ENCODE results near the gene NPPB.
"Not testable (repeated sequence)": the region's sequence is repeated elsewhere in the genome, so short reads cannot be mapped to it uniquely, and the experiment has no call there.

DNA sequence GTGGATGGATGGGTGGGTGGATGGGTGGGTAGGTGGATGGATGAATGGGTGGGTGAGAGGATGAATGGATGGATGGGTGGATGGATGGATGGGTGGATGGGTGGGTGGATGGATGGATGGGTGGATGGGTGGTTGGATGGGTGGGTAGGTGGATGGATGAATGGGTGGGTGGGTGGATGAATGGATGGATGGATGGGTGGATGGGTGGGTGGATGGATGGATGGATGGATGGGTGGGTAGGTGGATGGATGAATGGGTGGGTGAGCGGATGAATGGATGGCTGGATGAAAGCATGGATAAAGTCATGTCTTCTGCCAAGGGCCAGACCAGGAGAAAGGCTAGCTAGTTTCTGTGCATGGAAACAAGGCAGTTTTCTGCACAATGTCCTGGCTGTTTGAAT is 35.8 kb upstream of the NPPB start:
- TF ChIP-seq, protein P1, sequence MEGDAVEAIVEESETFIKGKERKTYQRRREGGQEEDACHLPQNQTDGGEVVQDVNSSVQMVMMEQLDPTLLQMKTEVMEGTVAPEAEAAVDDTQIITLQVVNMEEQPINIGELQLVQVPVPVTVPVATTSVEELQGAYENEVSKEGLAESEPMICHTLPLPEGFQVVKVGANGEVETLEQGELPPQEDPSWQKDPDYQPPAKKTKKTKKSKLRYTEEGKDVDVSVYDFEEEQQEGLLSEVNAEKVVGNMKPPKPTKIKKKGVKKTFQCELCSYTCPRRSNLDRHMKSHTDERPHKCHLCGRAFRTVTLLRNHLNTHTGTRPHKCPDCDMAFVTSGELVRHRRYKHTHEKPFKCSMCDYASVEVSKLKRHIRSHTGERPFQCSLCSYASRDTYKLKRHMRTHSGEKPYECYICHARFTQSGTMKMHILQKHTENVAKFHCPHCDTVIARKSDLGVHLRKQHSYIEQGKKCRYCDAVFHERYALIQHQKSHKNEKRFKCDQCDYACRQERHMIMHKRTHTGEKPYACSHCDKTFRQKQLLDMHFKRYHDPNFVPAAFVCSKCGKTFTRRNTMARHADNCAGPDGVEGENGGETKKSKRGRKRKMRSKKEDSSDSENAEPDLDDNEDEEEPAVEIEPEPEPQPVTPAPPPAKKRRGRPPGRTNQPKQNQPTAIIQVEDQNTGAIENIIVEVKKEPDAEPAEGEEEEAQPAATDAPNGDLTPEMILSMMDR (IDR thresholded peaks at IDR 0.05 in 4 of 5, conservative IDR thresholded peaks at IDR 0.05 in 1 of 5): not testable (repeated sequence)
- TF ChIP-seq POLR2A (IDR thresholded peaks at IDR 0.05): not testable (repeated sequence)
